HG03575 (cell line): ENCODE data around the gene MEGF11.

Source experiments
- ATAC-seq: cut with Tn5 transposase; IDR thresholded peaks from one replicate; pipeline ENCODE4 v1.9.1; 2021; ENCODE audit not compliant: unreplicated experiment, insufficient number of reproducible peaks, low FRiP score; ENCODE audit errors: extremely low read depth

The MEGF11 gene

DNA sequence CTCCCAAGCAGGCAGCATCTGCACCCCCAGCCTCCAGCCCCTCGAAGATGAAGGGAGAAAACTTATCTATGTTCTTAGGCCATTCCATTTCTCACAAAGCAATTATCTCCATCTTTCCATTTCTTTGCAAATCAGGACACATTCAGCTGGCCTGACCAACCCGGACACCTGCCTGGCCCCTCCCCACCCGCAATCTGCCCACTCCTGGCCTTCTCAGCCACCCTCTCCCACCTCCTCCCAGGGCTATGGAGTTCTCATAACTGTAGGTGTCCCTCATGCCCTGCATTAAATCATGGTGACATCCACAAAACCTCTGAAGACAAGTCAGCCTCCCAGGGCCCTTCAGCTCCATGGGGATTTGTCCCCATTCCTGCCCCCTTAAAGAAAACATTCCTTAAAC, 119.3 kb downstream of the MEGF11 start:
- ATAC-seq = no peak

DNA sequence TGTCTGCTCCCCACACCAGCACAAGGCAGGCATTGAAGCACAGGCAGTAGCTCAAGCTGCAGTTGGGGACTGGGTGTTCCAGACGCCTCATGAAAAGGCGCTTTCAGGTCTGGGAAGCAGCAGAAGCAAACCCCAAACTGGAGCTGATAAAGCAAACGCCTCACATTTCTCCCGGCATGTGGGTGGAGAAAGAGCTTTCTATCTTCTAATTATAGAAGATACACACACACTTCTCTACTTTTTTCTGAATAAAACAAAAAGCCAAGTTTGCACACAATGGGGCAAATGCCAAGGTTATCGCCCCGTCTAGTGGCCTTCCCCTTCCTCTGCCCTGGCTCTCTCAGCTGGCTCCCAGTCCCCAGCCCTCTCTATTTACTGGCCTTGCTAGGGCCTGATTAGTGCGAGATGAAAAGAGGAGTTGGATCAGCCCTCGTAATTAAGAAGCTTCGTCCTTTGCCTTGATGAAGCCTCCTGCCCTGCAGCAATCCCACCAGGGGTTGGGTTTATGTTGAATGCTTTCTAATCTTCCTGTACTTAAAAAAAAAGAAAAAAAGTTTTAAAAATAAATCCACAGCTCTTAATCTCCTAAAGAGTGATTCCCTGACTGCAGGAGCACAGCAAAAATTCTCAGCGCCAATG, 120.2 kb downstream of the MEGF11 start:
- no peak for ATAC-seq

DNA sequence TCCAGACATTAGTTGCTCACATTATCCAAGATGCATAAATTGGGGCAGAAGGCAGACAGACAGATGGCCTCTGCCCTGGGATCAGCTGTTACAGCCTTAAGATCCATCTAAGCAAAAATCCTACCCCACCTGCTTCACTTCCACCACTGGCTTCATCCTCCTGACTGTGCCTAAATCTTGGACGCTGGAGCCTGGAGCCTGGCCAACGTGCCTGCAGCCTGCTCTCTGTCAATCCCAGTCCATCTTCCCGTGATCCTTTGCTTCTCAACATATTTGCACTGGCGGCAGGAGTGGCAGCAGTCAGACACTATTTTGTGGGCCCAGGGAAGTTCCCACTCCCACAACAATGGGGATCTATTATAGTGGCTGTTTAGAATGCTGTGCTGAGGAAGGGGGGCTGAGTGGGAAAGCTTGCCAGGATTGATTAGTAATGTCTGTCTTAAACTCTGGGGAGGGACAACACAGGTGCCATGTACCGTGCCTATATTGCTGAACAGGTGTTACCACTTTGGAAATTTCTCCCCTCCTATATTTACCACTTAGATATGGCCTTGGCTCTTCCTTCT, 121.2 kb downstream of the MEGF11 start:
- ATAC-seq = no peak

DNA sequence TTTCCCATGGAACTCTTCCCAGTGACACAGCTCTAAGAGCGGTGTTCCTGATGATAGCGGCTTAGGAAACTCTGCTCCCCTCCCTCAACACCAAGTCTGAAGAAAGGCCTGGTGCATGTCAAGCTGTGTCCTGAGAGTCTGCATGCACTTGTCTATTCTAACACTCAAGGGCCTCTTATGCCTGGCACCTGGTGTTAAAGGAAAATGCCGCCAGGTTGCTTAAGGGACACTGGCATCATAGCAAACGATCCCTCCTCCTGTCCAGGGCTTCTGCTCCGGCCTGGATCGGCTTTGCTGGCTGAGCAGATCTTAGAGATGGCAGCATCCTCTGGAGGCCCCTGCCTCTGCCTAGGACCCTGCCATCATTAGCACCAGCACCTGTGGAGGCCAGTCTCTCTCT, 121.7 kb downstream of the MEGF11 start:
- no peak for ATAC-seq

DNA sequence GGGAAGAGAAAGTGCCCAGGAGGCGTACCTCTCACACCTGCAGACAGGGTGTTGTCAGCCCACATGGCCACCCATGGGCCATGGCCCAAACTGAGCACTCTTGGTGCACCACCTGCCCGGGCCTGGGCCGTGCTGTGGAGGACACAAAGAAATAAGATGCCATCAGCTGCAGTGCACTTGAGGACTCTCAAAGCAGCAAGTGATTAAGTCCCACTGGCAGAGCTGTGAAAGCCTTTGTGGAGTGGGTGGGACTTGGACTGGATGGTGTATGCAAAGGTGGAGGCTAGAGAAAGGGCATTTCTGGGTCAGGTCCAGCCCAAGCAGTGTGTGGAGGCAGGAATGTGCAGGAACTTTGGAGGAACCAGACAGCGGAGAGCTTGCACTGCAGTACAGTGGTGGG, 122.3 kb downstream of the MEGF11 start:
- no peak for ATAC-seq

DNA sequence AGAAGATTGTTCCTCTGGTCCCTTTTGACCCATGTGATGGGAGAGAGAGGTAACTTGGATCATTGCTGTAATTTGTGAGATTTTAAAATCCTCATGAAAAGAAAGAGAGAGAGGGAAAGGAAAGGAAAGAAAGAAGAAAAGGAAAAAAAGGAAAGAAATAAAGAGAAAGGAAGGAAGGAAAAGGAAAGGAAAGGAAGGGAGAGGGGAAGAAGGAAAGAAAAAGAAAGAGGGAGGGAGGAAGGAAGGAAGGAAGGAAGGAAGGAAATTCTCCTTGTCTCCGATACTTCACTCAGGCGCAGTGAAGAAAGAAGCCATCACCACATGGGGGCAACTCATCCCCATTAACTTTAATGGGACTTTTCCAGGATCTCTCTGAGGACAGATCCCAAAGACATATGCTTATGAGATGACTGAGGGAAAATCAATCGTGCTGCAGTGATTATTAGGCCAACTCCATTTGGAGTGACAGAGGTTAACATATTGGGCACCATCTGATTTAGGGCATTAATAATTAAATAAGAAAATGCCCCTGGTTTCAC, 123.0 kb downstream of the MEGF11 start:
- no peak for ATAC-seq

DNA sequence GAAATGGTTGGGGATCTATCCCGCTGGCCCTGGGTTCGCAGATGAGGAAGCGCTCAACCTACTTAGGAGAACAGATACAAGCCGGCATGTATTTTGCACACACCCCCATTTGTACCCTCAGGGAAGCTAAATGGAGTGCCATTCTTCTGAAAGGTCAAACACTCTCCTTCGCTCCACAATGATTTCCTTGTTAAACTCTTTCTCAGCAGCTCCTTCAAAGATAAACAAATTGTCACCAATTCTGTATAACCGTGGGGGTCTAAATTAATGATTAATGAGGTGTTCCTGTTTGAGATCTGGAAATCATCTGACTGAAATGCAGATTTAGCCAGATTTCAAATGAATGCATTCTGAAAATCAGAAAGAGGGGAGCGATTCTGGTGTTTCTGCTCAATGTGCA, 124.0 kb downstream of the MEGF11 start:
- ATAC-seq = no peak

DNA sequence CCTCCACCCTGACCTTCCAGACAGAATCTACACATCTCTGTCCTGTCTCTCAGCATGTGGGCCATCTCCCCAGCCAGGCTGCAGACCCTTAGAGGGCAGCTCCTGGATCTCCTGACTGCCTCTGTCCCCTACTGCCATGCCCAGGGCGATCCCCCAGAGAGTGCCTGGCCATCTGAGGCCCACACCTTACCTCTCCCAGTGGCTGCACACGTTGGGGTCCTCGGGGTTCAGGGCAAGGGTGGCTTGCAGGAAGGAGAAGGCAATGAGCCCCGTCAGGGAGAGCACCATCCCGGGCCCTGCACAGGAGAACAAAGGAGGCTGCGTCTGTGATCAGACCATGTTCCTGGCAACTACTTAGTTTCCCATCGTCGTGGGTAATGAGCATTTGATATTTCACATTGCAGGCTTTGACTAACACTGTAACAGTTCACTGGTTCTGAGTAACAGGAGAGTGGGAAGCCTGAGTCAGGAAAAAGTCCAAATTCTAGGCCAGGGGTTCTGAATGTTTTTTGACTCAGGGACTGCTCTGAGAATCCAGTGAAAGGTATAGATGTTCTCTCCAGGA, 125.4 kb downstream of the MEGF11 start:
- no peak for ATAC-seq

DNA sequence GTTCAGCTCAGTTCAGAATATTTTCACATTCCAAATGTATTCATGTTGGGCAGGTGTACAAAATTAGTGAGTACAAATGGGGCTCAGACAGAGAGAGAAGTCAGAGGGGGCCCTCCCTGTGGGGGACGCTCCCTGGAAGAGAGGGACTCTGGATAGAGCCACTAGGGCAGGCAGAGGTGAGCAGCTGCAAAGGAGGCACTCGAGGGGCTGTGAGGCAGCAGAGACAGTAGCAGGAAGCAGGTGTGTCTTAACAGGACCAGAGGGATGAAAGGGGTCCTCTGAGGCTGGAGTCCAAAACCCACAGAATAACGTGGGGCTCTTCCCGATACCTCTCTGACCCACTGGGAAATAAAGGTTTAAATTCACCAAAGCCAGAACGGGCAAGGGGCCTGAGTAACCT, 127.1 kb downstream of the MEGF11 start:
- no peak for ATAC-seq

DNA sequence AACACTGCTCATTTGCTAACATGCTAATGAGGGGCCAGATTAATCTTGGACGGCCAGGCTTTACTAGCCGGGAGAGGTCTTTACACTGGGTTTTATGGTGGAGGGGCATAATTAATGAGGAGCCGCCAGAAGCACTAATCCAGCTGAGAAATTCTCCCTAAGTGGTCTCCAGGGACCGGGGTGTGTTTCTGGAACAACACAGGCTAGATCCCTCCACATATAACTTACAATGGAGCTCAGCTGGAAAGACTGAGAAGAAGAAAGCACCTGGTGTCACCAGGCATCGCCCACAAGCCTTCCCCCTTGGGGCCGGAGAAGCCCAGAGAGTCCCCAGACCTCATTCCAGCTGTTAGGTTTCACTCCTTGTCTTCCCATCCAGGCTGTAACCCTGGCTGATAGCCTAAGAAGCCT, 127.5 kb downstream of the MEGF11 start:
- no peak for ATAC-seq

DNA sequence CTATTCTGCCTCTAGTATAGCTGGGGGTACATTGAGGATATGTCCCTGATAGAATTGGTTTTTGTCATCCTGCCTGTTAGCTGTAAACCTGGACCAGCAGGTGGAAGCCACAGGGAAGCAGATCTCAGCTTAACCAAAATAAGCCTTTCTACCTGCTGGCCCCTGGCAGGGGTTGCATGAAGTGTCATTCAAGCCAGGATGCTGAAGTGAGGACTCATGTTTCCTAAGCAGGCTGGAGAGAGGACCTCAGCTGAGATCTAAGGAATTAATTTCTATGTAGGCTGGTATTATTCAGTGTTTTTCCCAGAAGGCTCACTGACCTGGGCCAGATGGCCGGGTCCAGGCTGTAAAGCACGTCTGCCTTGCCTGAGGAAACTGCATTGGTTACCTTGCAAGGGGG, 128.9 kb downstream of the MEGF11 start:
- no peak for ATAC-seq

DNA sequence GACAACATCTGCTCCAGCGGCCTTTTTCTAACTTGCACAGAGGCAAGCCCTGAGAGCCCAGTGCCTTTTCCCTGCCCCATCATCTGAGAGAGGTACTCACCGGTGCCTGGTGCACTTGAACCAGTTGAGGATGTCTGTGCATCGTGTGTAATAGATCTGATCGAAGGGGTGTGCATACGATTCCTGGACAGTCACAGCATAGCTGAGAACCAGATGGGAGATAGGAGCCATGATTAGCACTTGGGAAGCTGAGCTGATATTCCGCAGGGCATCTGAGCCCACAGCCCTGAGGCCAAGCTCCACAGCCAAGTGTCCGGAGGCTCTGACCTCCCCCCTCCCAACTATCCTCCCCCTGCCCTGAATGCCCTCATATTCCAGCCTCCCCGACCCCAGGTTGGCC, 129.8 kb downstream of the MEGF11 start:
- no peak for ATAC-seq

DNA sequence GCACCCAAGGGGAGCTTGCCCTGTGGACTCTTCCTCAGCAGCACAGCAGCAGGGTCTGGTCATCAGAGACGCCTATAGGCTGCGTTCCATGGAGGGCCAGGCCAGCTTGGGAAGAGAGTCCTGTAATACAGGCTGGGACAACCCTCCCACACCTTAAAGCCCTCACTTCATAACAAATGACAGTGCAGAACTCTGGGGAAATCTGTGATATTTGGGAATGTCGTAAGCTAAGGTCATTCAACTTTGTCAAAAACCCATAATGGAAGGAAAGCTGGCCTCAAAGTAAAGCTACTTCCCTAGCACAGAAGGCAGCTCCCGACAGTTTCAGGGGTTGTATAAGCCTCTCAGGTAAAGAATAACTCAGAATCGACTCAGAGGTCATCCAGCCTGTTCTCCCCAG, 133.1 kb downstream of the MEGF11 start:
- no peak for ATAC-seq

DNA sequence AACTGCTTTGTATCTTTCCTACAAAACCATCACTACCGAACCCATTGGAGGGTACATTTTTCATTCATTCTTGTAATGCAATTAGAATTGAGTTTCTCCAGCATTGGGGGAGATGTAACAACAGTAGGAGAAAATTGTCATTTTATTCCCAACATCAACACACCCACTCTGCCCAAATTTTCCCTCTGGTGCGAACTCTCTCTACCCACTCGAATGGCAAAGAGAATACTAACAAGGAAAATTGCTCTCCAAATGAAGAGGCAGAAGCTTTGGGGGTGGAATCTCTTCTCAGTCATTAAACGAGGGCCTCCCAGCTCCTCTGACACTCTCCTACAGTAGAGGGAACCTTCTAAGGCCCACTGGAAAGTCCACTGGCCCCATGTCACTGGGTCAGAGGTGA, 135.7 kb downstream of the MEGF11 start:
- no peak for ATAC-seq

DNA sequence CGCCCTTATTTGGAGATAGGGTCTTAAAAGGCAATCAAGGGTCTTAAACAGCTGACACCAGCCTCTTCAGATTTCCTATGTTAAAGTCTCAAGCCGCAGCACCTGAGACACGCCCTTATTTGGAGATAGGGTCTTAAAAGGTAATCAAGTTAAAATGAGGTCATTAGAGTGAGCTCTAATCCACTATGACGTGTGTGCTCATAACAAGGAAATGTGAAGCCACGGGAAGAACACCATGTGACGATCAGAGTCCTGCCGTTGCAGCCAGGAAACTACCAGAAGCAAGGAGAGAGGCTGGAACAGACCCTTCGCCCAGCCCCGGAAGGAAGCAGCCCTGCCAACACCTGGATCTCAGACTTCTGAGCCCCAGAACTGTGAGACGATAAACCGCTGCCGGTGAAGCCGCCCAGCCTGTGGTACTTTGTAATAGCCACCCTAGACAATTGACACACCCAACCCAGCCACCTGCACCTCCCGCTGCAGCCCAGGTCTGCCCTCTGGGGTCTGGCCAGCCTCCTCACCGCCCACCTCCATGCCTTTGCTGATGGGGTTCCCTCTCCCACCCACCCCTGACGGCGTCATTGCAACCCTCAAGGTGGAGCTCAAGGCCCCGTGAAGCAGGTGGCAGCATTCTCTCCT, 137.9 kb downstream of the MEGF11 start:
- no peak for ATAC-seq

DNA sequence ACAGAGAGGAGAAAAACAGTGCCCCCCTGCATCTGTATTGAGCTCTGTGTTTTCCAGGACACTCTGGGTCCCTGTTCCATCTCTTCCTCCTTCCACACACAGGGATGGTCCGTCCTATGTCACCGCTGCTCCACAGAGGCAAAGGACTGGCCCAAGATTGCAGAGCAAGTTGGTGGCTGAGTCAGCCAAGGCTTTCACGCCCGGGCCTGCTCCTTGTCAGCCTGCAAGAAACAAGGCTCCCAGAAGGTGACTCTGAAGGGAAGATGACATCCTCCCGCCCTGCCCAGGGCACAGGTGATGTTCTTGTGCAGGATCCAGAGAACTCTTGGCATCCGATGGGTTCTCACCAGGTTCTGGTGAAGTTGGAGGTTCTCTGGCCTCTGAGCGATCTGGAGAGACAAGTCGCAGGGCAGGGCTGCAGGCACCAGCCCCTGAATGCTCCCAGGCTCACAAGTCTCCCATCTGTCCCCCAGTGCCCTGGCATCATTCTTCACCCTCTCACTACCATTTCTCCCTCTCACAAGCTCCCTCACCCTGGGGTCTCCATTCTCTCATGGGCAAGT, 138.6 kb downstream of the MEGF11 start:
- no peak for ATAC-seq

DNA sequence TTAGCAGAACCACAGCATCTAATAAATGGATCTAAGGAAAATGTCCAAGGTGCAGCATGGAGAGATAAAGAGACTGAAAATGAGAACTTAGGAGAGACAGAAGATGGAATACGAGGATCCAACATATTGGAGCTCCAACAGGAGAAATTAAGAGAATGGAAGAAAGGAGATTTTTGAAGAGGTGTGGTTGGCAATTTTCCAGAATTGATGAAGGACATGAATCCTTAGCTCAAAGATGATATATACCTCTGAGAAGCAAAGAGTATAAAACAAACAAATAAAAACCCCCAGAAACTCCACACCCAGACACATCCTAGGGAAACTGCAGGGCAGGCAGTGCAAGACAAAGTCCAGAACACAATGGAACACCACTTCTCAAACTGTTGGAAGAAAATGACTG, 141.2 kb downstream of the MEGF11 start:
- no peak for ATAC-seq

DNA sequence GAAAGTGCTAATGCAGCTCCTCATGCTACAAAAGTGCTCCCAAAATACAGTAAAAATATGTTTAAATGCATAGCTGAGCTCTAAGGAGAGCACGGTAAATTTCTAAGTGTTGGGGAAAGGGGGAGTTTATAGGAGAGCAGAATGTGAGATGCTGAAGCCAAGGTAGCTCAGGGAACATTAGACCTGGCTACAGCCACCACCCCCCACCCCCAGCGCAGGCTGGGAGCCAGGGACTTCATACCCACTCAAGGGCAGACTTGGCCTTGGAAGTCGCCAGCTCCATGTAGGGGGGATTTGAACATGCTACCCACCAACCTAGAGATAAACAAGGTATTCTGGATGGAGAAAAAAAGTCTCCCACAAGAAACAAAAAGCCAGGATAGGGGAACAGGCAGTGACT, 142.2 kb downstream of the MEGF11 start:
- ATAC-seq = no peak

DNA sequence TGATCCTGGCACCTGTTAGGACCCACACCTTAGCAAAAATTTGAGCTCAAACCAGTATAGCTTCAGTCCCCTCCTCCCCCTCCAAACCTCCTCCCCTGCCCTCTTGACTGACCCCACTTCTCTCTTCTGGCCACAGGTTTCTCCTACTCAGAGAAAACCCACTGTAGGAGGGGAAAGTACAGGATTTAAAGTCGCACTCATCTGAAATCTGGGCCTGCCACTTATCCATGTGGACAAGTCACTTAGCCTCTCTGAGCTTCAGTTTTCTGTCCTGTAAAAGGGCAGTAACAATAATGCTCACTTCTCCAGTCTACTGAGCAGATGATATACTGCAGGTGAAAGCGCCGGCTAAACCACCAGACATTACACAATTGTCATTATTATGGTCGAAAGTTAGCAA, 142.7 kb downstream of the MEGF11 start:
- no peak for ATAC-seq

DNA sequence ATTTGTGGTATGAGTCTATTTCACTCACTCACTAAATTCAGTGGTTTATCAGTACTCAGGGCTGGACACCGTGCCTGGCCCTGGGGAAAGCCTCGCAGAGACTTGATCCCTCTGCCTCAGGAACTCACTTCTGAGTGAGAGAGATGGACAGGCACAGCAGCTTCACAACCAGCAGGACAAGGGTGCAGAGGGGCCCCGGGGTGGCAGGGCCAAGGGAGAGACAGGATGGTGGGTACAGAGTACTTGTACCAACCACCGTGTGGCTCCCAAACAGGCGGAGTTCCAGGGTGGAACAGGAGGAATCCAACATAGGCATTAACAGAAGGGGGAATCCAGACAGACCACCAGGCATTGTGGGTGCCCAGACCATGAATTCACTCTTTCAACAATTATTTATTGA, 143.7 kb downstream of the MEGF11 start:
- no peak for ATAC-seq
